CD14-positive monocyte (primary cell): ENCODE measurements around the gene ZSWIM1. TPM values are rescaled to one million over a fixed set of nuclear protein-coding genes. Genes with fewer than 3 reads are reported as not detected.
"Not testable (repeated sequence)": the region's sequence is repeated elsewhere in the genome, so short reads cannot be mapped to it uniquely, and the experiment has no call there.

Experiments used
- DNase-seq, 3 donors: peaks; one replicate each; pipeline ENCODE4 v3.0.0-alpha.2; 2011 to 2022
- H2AFZ ChIP-seq: 2 replicates; pipeline ENCODE4 v1.6.0; 2012; ENCODE audit warnings: mild to moderate bottlenecking, low read depth, low read length, inconsistent platforms; ENCODE audit not compliant: insufficient read depth, poor library complexity, severe bottlenecking
- H3K27ac ChIP-seq, 2 donors: 1 replicate in 1 of 2; 2 replicates in 1 of 2; pipeline ENCODE4 v1.5.1; 2012 to 2013; ENCODE audit warnings: low read length in 2 of 2, control low read depth in 1 of 2, inconsistent platforms in 1 of 2, low read depth in 1 of 2, mild to moderate bottlenecking in 1 of 2
- H3K27me3 ChIP-seq, 2 donors: one replicate each; pipeline versions ENCODE4 v1.6.0 to v1.6.1; 2011 to 2013; ENCODE audit warnings: low read length in 2 of 2; ENCODE audit not compliant: control insufficient read depth in 2 of 2, insufficient read depth in 2 of 2
- H3K36me3 ChIP-seq, 2 donors: replicated peaks in 1 of 2; 1 replicate in 1 of 2; 2 replicates in 1 of 2; pipeline versions ENCODE4 v1.5.1 to v1.6.1; 2012 to 2013; ENCODE audit warnings: low read length in 2 of 2, control low read depth in 1 of 2, inconsistent platforms in 1 of 2, mild to moderate bottlenecking in 1 of 2; ENCODE audit not compliant: insufficient read depth in 2 of 2, control insufficient read depth in 1 of 2
- H3K4me1 ChIP-seq, 2 donors: 1 replicate in 1 of 2; 2 replicates in 1 of 2; pipeline versions ENCODE4 v1.5.1 to v1.6.1; 2012 to 2013; ENCODE audit warnings: low read length in 2 of 2, control low read depth in 1 of 2, inconsistent platforms in 1 of 2, mild to moderate bottlenecking in 1 of 2, moderate library complexity in 1 of 2; ENCODE audit not compliant: insufficient read depth in 2 of 2, control insufficient read depth in 1 of 2
- H3K4me2 ChIP-seq: replicated peaks from 2 replicates; pipeline ENCODE3; 2012; ENCODE audit warnings: low read length, moderate library complexity, mild to moderate bottlenecking; ENCODE audit not compliant: poor library complexity, severe bottlenecking; ENCODE audit errors: extremely low read depth
- H3K4me3 ChIP-seq, 3 experiments: fragments of 200-600 bp in 1 of 3; sonication (generic) in 1 of 3; replicated peaks in 1 of 3; 1 replicate in 2 of 3; 2 replicates in 1 of 3; pipeline ENCODE4 v1.5.1; 2011 to 2013; ENCODE audit warnings: low read length in 3 of 3, mild to moderate bottlenecking in 3 of 3, control low read depth in 2 of 3, low read depth in 2 of 3, inconsistent platforms in 1 of 3, moderate library complexity in 1 of 3
- H3K79me2 ChIP-seq: 2 replicates; pipeline ENCODE4 v1.6.0; 2012; ENCODE audit warnings: mild to moderate bottlenecking, control low read depth, inconsistent platforms, low read length, moderate library complexity; ENCODE audit not compliant: insufficient read depth
- H3K9ac ChIP-seq: 2 replicates; pipeline ENCODE4 v1.6.0; 2017; ENCODE audit warnings: low read length, mild to moderate bottlenecking; ENCODE audit not compliant: insufficient read depth, poor library complexity, severe bottlenecking
- H3K9me3 ChIP-seq, 2 donors: replicated peaks in 1 of 2; 1 replicate in 1 of 2; 2 replicates in 1 of 2; pipeline versions ENCODE4 v1.5.1 to v1.6.1; 2012 to 2013; ENCODE audit warnings: low read length in 2 of 2, control low read depth in 1 of 2; ENCODE audit not compliant: control insufficient read depth in 1 of 2, insufficient read depth in 1 of 2
- H4K20me1 ChIP-seq: 2 replicates; pipeline ENCODE4 v1.6.0; 2012; ENCODE audit warnings: mild to moderate bottlenecking, low read length, control low read depth, moderate library complexity; ENCODE audit not compliant: insufficient read depth
- H3K27ac Mint-ChIP-seq, 7 donors: one replicate each; pipeline ENCODE4 v1.8.0; 2020; ENCODE audit warnings: mild to moderate bottlenecking in 7 of 7, mixed read lengths in 7 of 7, moderate library complexity in 6 of 7, inconsistent platforms in 2 of 7
- H3K27me3 Mint-ChIP-seq, 3 donors: one replicate each; pipeline ENCODE4 v1.8.0; 2021 to 2022; ENCODE audit warnings: low read depth in 3 of 3, mild to moderate bottlenecking in 3 of 3, mixed read lengths in 3 of 3, moderate library complexity in 3 of 3, inconsistent platforms in 1 of 3
- H3K36me3 Mint-ChIP-seq, 2 donors: one replicate each; pipeline ENCODE4 v1.8.0; 2020; ENCODE audit warnings: mixed read lengths in 2 of 2, inconsistent platforms in 1 of 2, mild to moderate bottlenecking in 1 of 2
- H3K4me1 Mint-ChIP-seq: one replicate; pipeline ENCODE4 v1.8.0; 2020; ENCODE audit warnings: mild to moderate bottlenecking, mixed read lengths
- H3K4me3 Mint-ChIP-seq, 2 donors: one replicate each; pipeline ENCODE4 v1.8.0; 2020; ENCODE audit warnings: mild to moderate bottlenecking in 2 of 2, mixed read lengths in 2 of 2, moderate library complexity in 1 of 2
- H3K9me3 Mint-ChIP-seq, 7 donors: one replicate each; pipeline ENCODE4 v1.8.0; 2020 to 2022; ENCODE audit warnings: mixed read lengths in 7 of 7, mild to moderate bottlenecking in 6 of 7, moderate library complexity in 6 of 7, inconsistent platforms in 2 of 7
- WGBS: methylation state at CpG from one replicate; pipeline ENCODE4 v1.1.5; 2013; ENCODE audit warnings: missing lambda C conversion rate; ENCODE audit not compliant: insufficient coverage; 5-methylcytosine and 5-hydroxymethylcytosine counted together
- intact Hi-C, 2 donors: fragments of 100-400 bp; cut with micrococcal nuclease; formaldehyde crosslinking; loops; one replicate each; pipeline versions ENCODE4 v1.15.0 to v1.15.1; 2023
- polyA plus RNA-seq, 3 donors: library from polyadenylated mRNA; depleted of rRNA in 1 of 3; unstranded in 2 of 3; stranded (reverse) in 1 of 3; fragments of 300-500 nt in 2 of 3; fragments of >200 nt in 1 of 3; fragmentation: Illumina TruSeq in 2 of 3; gene quantifications; 1 replicate in 2 of 3; 2 replicates in 1 of 3; pipeline ENCODE4 v1.2.3, GENCODE V29; 2012 to 2021
- TF ChIP-seq, protein P1 (sequence below): fragments of 200-600 bp; IDR thresholded peaks from one replicate; pipeline ENCODE4 v1.8.0; 2022; ENCODE audit warnings: antibody characterized with exemption, mild to moderate bottlenecking

Gene ZSWIM1
- polyA plus RNA-seq, 3 donors: 2.5 to 2.6 (median 2.5) TPM

DNA sequence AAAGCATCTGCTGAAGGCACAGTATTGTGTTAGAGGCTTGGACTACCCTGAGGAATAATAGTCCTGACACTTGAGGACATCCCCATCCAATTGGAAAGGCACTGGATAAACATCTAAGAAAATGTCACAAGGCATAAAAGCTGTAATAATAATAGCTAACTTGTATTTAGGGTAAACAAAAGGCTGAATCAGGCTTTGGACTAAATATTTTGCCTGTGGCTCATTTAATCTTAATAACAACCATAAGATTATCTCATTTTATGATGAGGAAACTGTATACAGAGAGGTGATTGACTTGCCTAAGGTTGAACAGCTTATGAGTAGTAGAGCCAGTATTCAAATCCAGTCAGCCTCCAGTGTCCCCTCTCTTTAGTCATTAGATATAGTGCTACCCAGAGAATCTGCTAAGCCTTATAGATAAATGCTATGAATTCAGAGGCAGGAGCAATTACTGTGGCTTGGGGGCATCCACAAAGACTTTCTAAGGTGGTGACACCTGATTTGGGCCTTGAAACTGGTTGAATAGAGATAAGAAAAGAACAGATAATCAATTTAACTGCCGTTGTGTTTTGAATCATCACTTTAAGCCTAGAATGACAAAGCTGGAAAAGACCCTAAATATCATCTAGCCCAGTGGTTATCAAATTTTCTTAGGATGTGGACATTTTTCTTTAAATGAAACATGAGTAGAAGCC, 7.5 kb upstream of the ZSWIM1 start:
- Histone ChIP-seq H3K27ac (no peak overlapping the region), H4K20me1 (no peaks in the 10 kb centered on the region), H3K4me2 (no peak overlapping the region), H3K4me3 (no peak overlapping the region), H2AFZ (no peak overlapping the region), H3K9me3 (no peaks in the 10 kb centered on the region), H3K9ac (no peak overlapping the region), H3K36me3 (peaks cover 21% of the 10 kb centered on the region in 2 donors), H3K4me1 (no peaks in the 10 kb centered on the region), H3K27me3 (no peaks in the 10 kb centered on the region), H3K79me2 (no peaks in the 10 kb centered on the region)
- Mint-ChIP-seq H3K4me3 (no peak overlapping the region), H3K36me3 (peaks cover 33 to 38% of the 10 kb centered on the region in 2 donors), H3K9me3 (no peaks in the 10 kb centered on the region), H3K27me3 (no peaks in the 10 kb centered on the region), H3K4me1 (no peaks in the 10 kb centered on the region), H3K27ac (no peak overlapping the region)
- DNase-seq: no peak
- no CpG with 5 or more reads among the region's 1 CpG for WGBS
- intact Hi-C loops: no loop called here
- TF ChIP-seq, protein P1, sequence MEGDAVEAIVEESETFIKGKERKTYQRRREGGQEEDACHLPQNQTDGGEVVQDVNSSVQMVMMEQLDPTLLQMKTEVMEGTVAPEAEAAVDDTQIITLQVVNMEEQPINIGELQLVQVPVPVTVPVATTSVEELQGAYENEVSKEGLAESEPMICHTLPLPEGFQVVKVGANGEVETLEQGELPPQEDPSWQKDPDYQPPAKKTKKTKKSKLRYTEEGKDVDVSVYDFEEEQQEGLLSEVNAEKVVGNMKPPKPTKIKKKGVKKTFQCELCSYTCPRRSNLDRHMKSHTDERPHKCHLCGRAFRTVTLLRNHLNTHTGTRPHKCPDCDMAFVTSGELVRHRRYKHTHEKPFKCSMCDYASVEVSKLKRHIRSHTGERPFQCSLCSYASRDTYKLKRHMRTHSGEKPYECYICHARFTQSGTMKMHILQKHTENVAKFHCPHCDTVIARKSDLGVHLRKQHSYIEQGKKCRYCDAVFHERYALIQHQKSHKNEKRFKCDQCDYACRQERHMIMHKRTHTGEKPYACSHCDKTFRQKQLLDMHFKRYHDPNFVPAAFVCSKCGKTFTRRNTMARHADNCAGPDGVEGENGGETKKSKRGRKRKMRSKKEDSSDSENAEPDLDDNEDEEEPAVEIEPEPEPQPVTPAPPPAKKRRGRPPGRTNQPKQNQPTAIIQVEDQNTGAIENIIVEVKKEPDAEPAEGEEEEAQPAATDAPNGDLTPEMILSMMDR: no peak

GRCh38 chr20:45874104-45874481, 6.9 kb upstream of the ZSWIM1 start:
- H3K4me3 ChIP-seq, H3K4me2 ChIP-seq, H3K27me3 Mint-ChIP-seq, H2AFZ ChIP-seq, H3K4me1 ChIP-seq, DNase-seq, H3K27me3 ChIP-seq, H3K79me2 ChIP-seq, H4K20me1 ChIP-seq, H3K9me3 Mint-ChIP-seq, H3K27ac ChIP-seq, intact Hi-C loops, H3K27ac Mint-ChIP-seq, H3K4me1 Mint-ChIP-seq, H3K9me3 ChIP-seq, H3K9ac ChIP-seq, H3K4me3 Mint-ChIP-seq: not testable (repeated sequence)
- peaks cover 35 to 43% of the 10 kb centered on the region in 2 donors for H3K36me3 Mint-ChIP-seq
- peaks cover 22 to 24% of the 10 kb centered on the region in 2 donors for H3K36me3 ChIP-seq
- WGBS: 98% methylated on average over 6 of the region's 10 CpGs
